Hepatocyte (in vitro differentiated cells): Measurements from ENCODE around the gene SSBP3.

Experiments
- EZH2 ChIP-seq: fragments of 200-600 bp; sonication (generic); IDR thresholded peaks from 2 replicates; pipeline ENCODE4 v1.6.1; 2016; ENCODE audit warnings: antibody characterized with exemption, mild to moderate bottlenecking, borderline replicate concordance
- TF ChIP-seq, protein P1 (sequence below): fragments of 200-600 bp; sonication (generic); IDR thresholded peaks from 2 replicates; pipeline ENCODE4 v1.5.1; 2016; ENCODE audit warnings: antibody characterized with exemption, mild to moderate bottlenecking; ENCODE audit not compliant: poor library complexity

GRCh38 chr1:54239035-54239383, 167.2 kb downstream of the SSBP3 start:
- TF ChIP-seq, protein P1, sequence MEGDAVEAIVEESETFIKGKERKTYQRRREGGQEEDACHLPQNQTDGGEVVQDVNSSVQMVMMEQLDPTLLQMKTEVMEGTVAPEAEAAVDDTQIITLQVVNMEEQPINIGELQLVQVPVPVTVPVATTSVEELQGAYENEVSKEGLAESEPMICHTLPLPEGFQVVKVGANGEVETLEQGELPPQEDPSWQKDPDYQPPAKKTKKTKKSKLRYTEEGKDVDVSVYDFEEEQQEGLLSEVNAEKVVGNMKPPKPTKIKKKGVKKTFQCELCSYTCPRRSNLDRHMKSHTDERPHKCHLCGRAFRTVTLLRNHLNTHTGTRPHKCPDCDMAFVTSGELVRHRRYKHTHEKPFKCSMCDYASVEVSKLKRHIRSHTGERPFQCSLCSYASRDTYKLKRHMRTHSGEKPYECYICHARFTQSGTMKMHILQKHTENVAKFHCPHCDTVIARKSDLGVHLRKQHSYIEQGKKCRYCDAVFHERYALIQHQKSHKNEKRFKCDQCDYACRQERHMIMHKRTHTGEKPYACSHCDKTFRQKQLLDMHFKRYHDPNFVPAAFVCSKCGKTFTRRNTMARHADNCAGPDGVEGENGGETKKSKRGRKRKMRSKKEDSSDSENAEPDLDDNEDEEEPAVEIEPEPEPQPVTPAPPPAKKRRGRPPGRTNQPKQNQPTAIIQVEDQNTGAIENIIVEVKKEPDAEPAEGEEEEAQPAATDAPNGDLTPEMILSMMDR = no peak
- TF ChIP-seq EZH2 = no peak
